OCI-M1 (cell line): ENCODE measurements around the gene TIGD1.

Experiments used
- DNase-seq: peaks from one replicate; lab custom pipeline; 2025; lab: John Stamatoyannopoulos, UW

The TIGD1 gene

DNA sequence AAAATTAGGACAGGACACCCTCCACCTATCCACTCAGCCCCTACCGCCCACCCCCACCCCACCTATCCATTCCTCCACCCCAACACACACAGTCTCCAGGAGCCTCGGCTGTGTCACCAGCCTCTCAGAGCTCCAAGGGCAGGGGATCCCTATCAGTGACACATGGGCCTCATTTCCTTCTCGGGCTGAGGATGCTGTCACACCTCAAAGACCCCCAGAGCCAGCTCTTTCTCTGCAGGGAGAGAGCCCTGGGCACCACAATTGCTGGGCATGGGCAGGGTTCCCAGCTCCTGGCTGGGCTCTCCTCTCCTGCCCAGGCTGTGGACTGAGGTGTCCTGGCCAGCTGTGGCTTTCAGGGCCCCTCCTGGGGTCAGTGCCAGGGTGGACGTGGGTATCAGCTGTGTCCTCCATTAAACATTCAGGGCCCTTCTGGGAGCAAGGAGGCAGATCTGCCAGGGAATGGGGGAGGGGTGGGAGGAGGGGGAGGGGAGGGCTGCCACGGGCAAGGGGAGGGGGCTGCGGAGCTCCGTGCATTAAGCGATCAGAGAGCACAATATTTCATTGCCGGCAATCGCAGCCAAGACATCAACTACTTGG lies 48.5 kb downstream of the TIGD1 start:
- DNase-seq, result no peak

DNA sequence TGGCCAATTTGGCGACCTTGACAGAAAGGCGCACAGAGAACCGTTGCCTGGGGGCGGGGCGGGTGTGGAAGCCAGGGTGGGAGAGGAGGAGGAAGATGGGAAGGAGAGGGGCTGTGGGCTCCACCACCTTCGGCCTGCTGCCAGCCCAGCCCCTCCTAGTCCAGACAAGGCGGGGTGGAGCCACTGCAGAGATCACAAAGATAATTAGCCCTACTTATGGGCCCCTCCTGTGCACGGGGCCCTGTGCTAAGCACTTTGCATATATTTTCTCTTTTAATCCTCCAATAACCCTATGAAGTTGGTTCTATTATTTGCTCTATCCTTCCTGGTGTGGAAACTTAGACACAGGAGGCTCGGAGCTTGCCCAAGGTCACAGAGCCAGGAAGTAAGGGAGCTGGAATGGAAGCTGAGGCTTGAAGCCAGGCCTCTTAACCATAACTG lies 49.0 kb downstream of the TIGD1 start:
- DNase-seq, result no peak

DNA sequence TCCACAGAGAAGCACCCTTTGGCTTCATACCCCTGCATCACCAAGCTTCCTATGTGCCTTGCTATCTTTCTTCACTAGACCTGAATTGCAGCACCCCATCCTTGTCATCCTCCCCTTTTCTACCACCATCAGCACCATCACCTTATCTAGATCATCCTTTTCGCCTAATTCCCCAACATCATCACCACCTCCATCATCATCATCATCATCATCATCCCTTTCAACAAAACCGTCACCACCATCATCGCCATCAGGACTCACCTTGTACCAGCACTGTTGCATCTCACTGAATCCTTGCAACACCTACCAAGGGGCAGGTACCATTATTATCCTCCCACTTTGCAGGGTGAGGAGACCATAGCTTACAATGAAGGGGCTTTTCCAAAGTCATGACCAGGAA lies 51.9 kb downstream of the TIGD1 start:
- DNase-seq, result no peak
